ENCODE data around the gene CELA3B. TPM values are rescaled to one million over a fixed set of nuclear protein-coding genes. Genes with fewer than 3 reads are reported as not detected.
"Not testable (repeated sequence)": the region's sequence is repeated elsewhere in the genome, so short reads cannot be mapped to it uniquely, and the experiment has no call there.

Gene CELA3B
- total and polyA plus RNA-seq, 3 donors from 2014 or later: 0.34 to 0.63 TPM; not detected in 1

- 83 to 84% methylated on average over 10 of the region's 10 CpGs for WGBS, 2 donors
- Histone ChIP-seq H3K27ac (no peak overlapping the region), H3K4me3 (no peak overlapping the region), H3K27me3 (no peaks in the 10 kb centered on the region), H3K9me3 (no peaks in the 10 kb centered on the region), H3K36me3 (ENCODE audit: low read depth, missing control alignments) (no peaks in the 10 kb centered on the region), H3K4me1 (peaks cover 19% of the 10 kb centered on the region)
- intact Hi-C loops (cut with DNase I; ENCODE audit: low total_unique reads): no loop called here
- no peak for TF ChIP-seq POLR2A (IDR thresholded peaks at IDR 0.05)
- no peak for TF ChIP-seq CTCF (IDR thresholded peaks at IDR 0.05)
- no peak for DNase-seq
Measured at GRCh38 chr1:21942464-21942863, 34.4 kb upstream of the CELA3B start.

GRCh38 chr1:21942959-21943640 lies 33.7 kb upstream of the CELA3B start:
- peaks cover 19% of the 10 kb centered on the region for H3K4me1 ChIP-seq
- H3K36me3 ChIP-seq (ENCODE audit: low read depth, missing control alignments); H3K4me3 ChIP-seq; DNase-seq; H3K27me3 ChIP-seq; H3K27ac ChIP-seq; H3K9me3 ChIP-seq; intact Hi-C loops (cut with DNase I; ENCODE audit: low total_unique reads): not testable (repeated sequence)
- WGBS, 2 donors: 71 to 73% methylated on average over 19 of the region's 19 CpGs

DNA sequence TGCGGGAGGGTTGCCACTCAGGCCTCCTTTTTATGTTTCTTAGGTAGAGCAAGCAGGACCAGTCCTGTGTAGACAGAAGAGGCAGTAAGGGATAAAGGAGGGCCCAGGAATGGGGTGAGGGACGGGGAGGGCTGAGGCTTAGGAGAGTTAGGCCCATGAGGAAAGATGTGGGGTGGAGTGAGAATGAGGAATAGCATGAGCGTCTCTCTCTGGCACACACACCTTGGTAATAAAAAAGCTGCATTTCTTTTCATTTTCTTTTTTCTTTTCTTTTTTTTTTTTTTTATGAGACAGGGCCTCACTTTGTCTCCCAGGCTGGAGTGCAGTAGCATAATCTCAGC lies 32.1 kb upstream of the CELA3B start:
- DNase-seq: no peak
- Histone ChIP-seq H3K27ac (peak overlapping the region in 1 of 2 donors; percentile 5), H3K36me3 (ENCODE audit: low read depth, missing control alignments) (no peaks in the 10 kb centered on the region), H3K9me3 (no peaks in the 10 kb centered on the region), H3K4me3 (no peak overlapping the region), H3K27me3 (no peaks in the 10 kb centered on the region), H3K4me1 (peaks cover 16% of the 10 kb centered on the region)
- intact Hi-C loops (cut with DNase I; ENCODE audit: low total_unique reads): no loop called here
- WGBS, 2 donors: 70 to 78% methylated on average over 3 of the region's 3 CpGs
- no peak for TF ChIP-seq POLR2A (IDR thresholded peaks at IDR 0.05)
- no peak for TF ChIP-seq CTCF (IDR thresholded peaks at IDR 0.05)

DNA sequence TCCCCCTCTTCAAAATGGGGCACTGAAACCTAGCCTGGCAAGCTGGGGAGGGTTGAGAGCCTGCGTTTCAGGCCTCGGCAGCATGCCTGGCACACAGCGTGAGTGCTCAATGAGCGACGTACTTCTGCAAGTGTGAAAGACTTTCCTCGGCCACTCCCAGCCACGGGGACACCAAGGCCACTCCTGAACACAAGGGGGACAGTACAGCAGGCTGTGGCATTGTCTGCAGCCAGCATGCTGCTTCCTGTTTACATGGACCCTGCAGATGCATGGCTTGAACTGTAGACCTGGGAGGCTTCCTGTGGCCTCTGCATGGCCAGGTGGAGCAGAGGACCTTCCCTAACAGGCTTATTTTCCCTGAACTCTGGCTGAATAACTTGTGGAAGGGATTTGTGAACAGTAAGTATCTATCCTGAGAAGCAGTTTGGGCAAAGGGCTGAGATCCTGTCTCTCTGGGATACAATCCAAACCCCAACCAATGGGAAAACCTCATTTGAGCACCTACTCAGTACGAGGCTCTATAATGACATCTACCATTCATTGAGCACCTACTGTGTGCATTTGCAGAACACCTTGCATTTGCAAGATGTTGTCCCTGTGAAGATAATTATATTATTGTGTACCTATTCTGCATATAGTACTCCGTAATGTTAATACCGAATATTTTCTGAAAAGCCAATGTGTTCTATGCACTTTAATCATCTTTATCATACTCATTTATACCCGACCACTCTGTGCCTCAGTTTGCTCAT lies 29.8 kb upstream of the CELA3B start:
- Histone ChIP-seq H3K4me1 (peaks cover 11% of the 10 kb centered on the region), H3K9me3 (no peaks in the 10 kb centered on the region), H3K4me3 (no peak overlapping the region), H3K27ac (no peak overlapping the region), H3K27me3 (no peaks in the 10 kb centered on the region), H3K36me3 (ENCODE audit: low read depth, missing control alignments) (no peaks in the 10 kb centered on the region)
- TF ChIP-seq POLR2A (IDR thresholded peaks at IDR 0.05) (no peak), CTCF (IDR thresholded peaks at IDR 0.05) (no peak)
- WGBS, 2 donors: 57 to 89% methylated on average over 7 to 11 of the region's 11 CpGs
- intact Hi-C loops (cut with DNase I; ENCODE audit: low total_unique reads): no loop called here
- no peak for DNase-seq

- Histone ChIP-seq H3K36me3 (ENCODE audit: low read depth, missing control alignments) (no peaks in the 10 kb centered on the region), H3K4me3 (no peak overlapping the region), H3K27me3 (no peaks in the 10 kb centered on the region), H3K4me1 (peaks cover 12% of the 10 kb centered on the region), H3K27ac (no peak overlapping the region), H3K9me3 (no peaks in the 10 kb centered on the region)
- 91 to 93% methylated on average over 7 of the region's 7 CpGs for WGBS, 2 donors
- intact Hi-C loops (cut with DNase I; ENCODE audit: low total_unique reads): loop anchor here (10.0 kb wide), 1 partner anchor 56 kb away; no protein-coding TSS in a partner anchor
- TF ChIP-seq CTCF (IDR thresholded peaks at IDR 0.05) (no peak), POLR2A (IDR thresholded peaks at IDR 0.05) (no peak)
- DNase-seq: no peak
Measured at GRCh38 chr1:21950734-21951133, 26.1 kb upstream of the CELA3B start.
